Mesendoderm (in vitro differentiated cells): ENCODE data around the gene CTTNBP2.
A peak's percentile ranks its signal among the peaks of the same experiment; 100 is the strongest.

Source experiments
- DNase-seq: peaks from one replicate; pipeline ENCODE4 v3.0.0; 2013
- H2AK5ac ChIP-seq: 2 replicates; pipeline ENCODE4 v1.6.1; 2013; ENCODE audit warnings: low read length, inconsistent platforms
- H2BK120ac ChIP-seq: 2 replicates; pipeline ENCODE4 v1.6.1; 2013; ENCODE audit warnings: low read depth, mild to moderate bottlenecking, low read length, moderate library complexity, mixed read lengths
- H2BK15ac ChIP-seq: replicated peaks from 2 replicates; pipeline ENCODE4 v1.6.1; 2013; ENCODE audit warnings: low read depth, mild to moderate bottlenecking, moderate library complexity
- H2BK5ac ChIP-seq: 2 replicates; pipeline ENCODE4 v1.6.1; 2013; ENCODE audit warnings: low read length, inconsistent platforms
- H3K18ac ChIP-seq: 2 replicates; pipeline ENCODE4 v1.6.1; 2013; ENCODE audit warnings: mild to moderate bottlenecking, low read length, mixed read lengths
- H3K23ac ChIP-seq: one replicate; pipeline ENCODE4 v1.6.1; 2013; ENCODE audit warnings: low read length
- H3K27ac ChIP-seq: 2 replicates; pipeline ENCODE4 v1.5.1; 2013; ENCODE audit warnings: low read depth, mild to moderate bottlenecking, inconsistent platforms, low read length, moderate library complexity
- H3K27me3 ChIP-seq: 2 replicates; pipeline ENCODE4 v1.6.1; 2013; ENCODE audit warnings: low read length, control low read depth, mild to moderate bottlenecking, inconsistent platforms; ENCODE audit not compliant: insufficient read depth, poor library complexity
- H3K36me3 ChIP-seq: 2 replicates; pipeline ENCODE4 v1.6.1; 2013; ENCODE audit warnings: low read length, inconsistent platforms; ENCODE audit not compliant: control insufficient read depth, insufficient read depth
- H3K4ac ChIP-seq: one replicate; pipeline ENCODE4 v1.6.1; 2013; ENCODE audit warnings: low read depth, mild to moderate bottlenecking, low read length, moderate library complexity
- H3K4me1 ChIP-seq: 2 replicates; pipeline ENCODE4 v1.6.1; 2013; ENCODE audit warnings: low read depth, low read length, inconsistent platforms; ENCODE audit not compliant: control insufficient read depth
- H3K4me2 ChIP-seq: 2 replicates; pipeline ENCODE4 v1.6.1; 2013; ENCODE audit warnings: low read length
- H3K4me3 ChIP-seq: 2 replicates; pipeline ENCODE4 v1.5.1; 2013; ENCODE audit warnings: mild to moderate bottlenecking, low read length
- H3K56ac ChIP-seq: one replicate; pipeline ENCODE4 v1.6.1; 2013; ENCODE audit warnings: low read length
- H3K79me1 ChIP-seq: 2 replicates; pipeline ENCODE4 v1.6.1; 2013; ENCODE audit warnings: low read length, inconsistent platforms
- H3K79me2 ChIP-seq: 2 replicates; pipeline ENCODE4 v1.6.1; 2013; ENCODE audit warnings: mild to moderate bottlenecking, low read length; ENCODE audit not compliant: control insufficient read depth, insufficient read depth
- H3K9ac ChIP-seq: 2 replicates; pipeline ENCODE4 v1.6.1; 2013; ENCODE audit warnings: low read length, inconsistent platforms
- H4K5ac ChIP-seq: one replicate; pipeline ENCODE4 v1.6.1; 2013; ENCODE audit warnings: low read length
- H4K8ac ChIP-seq: one replicate; pipeline ENCODE4 v1.6.1; 2013; ENCODE audit warnings: low read depth, mild to moderate bottlenecking, control low read depth, low read length, moderate library complexity
- WGBS: extraction: QIAGEN DNeasy Blood & Tissue Kit; methylation state at CpG from one replicate; pipeline ENCODE4 v1.1.7; 2013; ENCODE audit warnings: low lambda C conversion rate, missing lambda C conversion rate; ENCODE audit not compliant: insufficient coverage; ENCODE audit errors: extremely low coverage; 5-methylcytosine and 5-hydroxymethylcytosine counted together

CTTNBP2 gene

DNA sequence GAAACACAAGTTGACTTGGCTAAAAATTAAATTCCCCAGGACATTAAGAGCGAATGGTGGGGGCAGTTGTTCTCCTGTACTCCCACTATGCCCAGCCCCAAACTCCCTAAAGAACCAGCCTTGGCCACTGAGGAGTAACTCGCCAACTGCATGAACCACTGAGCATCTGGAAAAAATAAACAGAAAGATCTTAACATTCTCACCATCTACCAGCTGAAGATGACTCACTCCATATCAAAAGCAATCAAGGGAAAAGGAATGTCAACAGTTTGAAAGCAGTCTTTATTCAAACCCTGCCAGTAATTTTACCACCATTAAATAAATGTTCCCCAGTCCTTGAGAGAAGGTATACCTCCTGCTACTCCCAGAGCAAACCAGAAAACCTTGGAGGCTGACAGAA is 45.4 kb downstream of the CTTNBP2 start:
- no CpG with 5 or more reads among the region's 2 CpGs for WGBS

DNA sequence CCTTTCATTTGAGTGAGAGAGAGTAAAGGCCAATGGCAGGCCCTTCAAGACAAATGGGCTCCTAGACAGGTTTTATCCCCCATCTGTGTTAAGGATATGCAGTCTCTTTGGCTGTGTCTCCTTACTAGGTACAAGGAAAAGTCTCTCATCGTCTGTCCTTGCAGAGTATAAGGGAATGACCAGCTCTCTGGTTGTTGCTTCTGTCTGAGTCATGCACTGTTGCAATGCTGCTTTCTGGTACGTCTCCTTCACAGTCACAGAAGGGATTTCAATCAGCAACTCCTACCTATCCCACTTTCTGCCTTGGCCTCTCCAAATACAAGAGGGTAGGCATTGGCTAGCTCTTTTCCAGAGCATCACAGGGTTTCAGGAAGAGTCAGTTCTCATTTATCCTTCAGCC is 48.1 kb downstream of the CTTNBP2 start:
- Histone ChIP-seq H2AK5ac (no peak overlapping the region), H3K23ac (no peak overlapping the region), H2BK5ac (no peak overlapping the region), H3K79me2 (no peaks in the 10 kb centered on the region), H3K9ac (no peak overlapping the region), H3K27me3 (no peaks in the 10 kb centered on the region), H3K4ac (no peak overlapping the region), H3K4me1 (no peaks in the 10 kb centered on the region), H4K8ac (no peak overlapping the region), H3K4me3 (no peak overlapping the region), H3K56ac (no peak overlapping the region), H3K27ac (no peak overlapping the region), H3K36me3 (no peaks in the 10 kb centered on the region), H3K18ac (no peak overlapping the region), H2BK120ac (no peak overlapping the region), H2BK15ac (no peak overlapping the region), H3K79me1 (no peaks in the 10 kb centered on the region), H3K4me2 (no peak overlapping the region), H4K5ac (no peak overlapping the region)
- DNase-seq: no peak
- no CpG with 5 or more reads among the region's 2 CpGs for WGBS

More for the DNA sequence above, 45.4 kb downstream of the CTTNBP2 start:
- Histone ChIP-seq H2BK120ac (no peak overlapping the region), H3K4me3 (no peak overlapping the region), H2BK5ac (no peak overlapping the region), H4K8ac (no peak overlapping the region), H3K4ac (no peak overlapping the region), H3K23ac (no peak overlapping the region), H3K9ac (no peak overlapping the region), H3K36me3 (no peaks in the 10 kb centered on the region), H2AK5ac (no peak overlapping the region), H2BK15ac (no peak overlapping the region), H3K27me3 (no peaks in the 10 kb centered on the region), H4K5ac (no peak overlapping the region), H3K79me2 (no peaks in the 10 kb centered on the region), H3K4me2 (no peak overlapping the region), H3K18ac (no peak overlapping the region), H3K56ac (no peak overlapping the region), H3K79me1 (no peaks in the 10 kb centered on the region), H3K4me1 (no peaks in the 10 kb centered on the region), H3K27ac (no peak overlapping the region)
- DNase-seq: peak; percentile 47

DNA sequence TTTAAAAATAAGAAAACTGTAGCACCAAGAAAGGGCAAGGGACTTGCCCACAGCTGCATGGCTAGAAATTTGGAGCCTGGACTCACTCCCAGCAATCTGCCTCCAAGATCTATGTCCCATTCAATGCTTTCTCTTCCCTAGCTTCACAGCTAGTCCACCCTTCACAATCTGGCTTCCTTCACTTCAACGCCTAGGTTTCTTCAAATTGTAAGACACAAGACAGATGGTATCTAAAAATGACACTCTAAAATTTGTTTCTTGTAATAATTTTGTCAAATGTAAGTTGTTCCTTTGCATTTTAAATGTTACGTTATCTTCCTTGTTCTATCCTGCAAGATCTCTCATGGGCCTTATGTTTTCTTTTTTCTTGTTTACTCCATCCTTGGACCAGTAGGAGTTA is 48.6 kb downstream of the CTTNBP2 start:
- no peak overlapping the region for H4K8ac ChIP-seq
- DNase-seq: no peak
- no peaks in the 10 kb centered on the region for H3K36me3 ChIP-seq
- H2AK5ac ChIP-seq: no peak overlapping the region
- H3K56ac ChIP-seq: no peak overlapping the region
- H2BK15ac ChIP-seq: no peak overlapping the region
- no peak overlapping the region for H3K27ac ChIP-seq
- no peak overlapping the region for H3K9ac ChIP-seq
- WGBS: no CpG with 5 or more reads among the region's 2 CpGs
- no peak overlapping the region for H2BK5ac ChIP-seq
- no peaks in the 10 kb centered on the region for H3K27me3 ChIP-seq
- H3K4me2 ChIP-seq: no peak overlapping the region
- no peak overlapping the region for H3K4me3 ChIP-seq
- no peak overlapping the region for H2BK120ac ChIP-seq
- H3K18ac ChIP-seq: no peak overlapping the region
- no peaks in the 10 kb centered on the region for H3K4me1 ChIP-seq
- no peak overlapping the region for H4K5ac ChIP-seq
- H3K79me1 ChIP-seq: no peaks in the 10 kb centered on the region
- no peak overlapping the region for H3K4ac ChIP-seq
- no peaks in the 10 kb centered on the region for H3K79me2 ChIP-seq
- no peak overlapping the region for H3K23ac ChIP-seq

DNA sequence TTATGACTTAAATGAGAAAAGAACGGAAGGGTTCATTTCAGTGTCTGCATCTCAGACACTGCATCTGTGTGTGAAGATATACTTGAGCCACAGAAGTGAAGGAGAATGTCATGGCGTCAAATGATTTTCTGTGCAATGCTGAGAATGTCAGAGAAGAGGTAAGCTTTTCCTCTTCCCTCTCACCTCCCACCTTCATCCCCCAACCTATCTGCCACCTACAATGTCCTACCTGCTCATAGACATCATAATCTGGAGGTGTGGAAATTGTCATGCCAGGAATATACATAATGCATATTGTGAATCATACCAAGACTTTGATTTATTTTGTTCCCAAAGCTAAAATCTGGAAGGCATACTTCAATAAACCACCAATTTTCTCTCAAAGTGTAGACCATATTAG is 53.7 kb downstream of the CTTNBP2 start:
- H3K27ac ChIP-seq: no peak overlapping the region
- no CpG with 5 or more reads among the region's 2 CpGs for WGBS

DNA sequence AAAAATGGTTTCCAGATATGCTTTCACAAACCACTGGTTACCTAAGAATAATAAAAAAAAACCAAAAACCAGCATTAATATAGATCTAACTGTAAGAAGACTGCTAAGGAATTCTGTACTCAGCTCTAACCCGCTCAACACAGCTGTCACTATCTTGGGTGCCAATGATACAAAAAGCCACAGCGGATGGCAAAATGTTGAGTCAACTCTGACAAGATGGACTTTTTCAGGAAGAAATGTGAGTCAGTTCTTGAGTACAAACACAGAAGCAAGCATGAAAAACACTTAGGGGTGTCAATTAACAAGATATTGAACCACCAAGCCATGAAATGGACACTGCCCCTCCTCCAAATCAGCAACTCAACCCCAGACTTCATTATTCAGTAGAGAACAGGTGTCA is 55.0 kb downstream of the CTTNBP2 start:
- Histone ChIP-seq H3K18ac (no peak overlapping the region), H3K79me1 (no peaks in the 10 kb centered on the region), H3K36me3 (no peaks in the 10 kb centered on the region), H3K4me3 (no peak overlapping the region), H4K5ac (no peak overlapping the region), H3K79me2 (no peaks in the 10 kb centered on the region), H2BK15ac (no peak overlapping the region), H3K27ac (no peak overlapping the region), H3K27me3 (no peaks in the 10 kb centered on the region), H3K56ac (no peak overlapping the region), H3K4me1 (peaks cover 2% of the 10 kb centered on the region), H3K4ac (no peak overlapping the region), H2BK120ac (no peak overlapping the region), H2AK5ac (no peak overlapping the region), H4K8ac (no peak overlapping the region), H3K4me2 (no peak overlapping the region), H3K23ac (no peak overlapping the region), H3K9ac (no peak overlapping the region), H2BK5ac (no peak overlapping the region)
- WGBS: no CpG with 5 or more reads among the region's 2 CpGs
- no peak for DNase-seq

More for the DNA sequence above, 53.7 kb downstream of the CTTNBP2 start:
- Histone ChIP-seq H2BK15ac (no peak overlapping the region), H3K27me3 (no peaks in the 10 kb centered on the region), H3K79me2 (no peaks in the 10 kb centered on the region), H2AK5ac (no peak overlapping the region), H4K5ac (no peak overlapping the region), H3K18ac (no peak overlapping the region), H2BK5ac (no peak overlapping the region), H3K4me2 (no peak overlapping the region), H3K79me1 (no peaks in the 10 kb centered on the region), H3K4me3 (no peak overlapping the region), H3K4ac (no peak overlapping the region), H2BK120ac (no peak overlapping the region), H4K8ac (no peak overlapping the region), H3K56ac (no peak overlapping the region), H3K36me3 (no peaks in the 10 kb centered on the region), H3K4me1 (peaks cover 2% of the 10 kb centered on the region), H3K23ac (no peak overlapping the region), H3K9ac (no peak overlapping the region)
- DNase-seq: no peak

DNA sequence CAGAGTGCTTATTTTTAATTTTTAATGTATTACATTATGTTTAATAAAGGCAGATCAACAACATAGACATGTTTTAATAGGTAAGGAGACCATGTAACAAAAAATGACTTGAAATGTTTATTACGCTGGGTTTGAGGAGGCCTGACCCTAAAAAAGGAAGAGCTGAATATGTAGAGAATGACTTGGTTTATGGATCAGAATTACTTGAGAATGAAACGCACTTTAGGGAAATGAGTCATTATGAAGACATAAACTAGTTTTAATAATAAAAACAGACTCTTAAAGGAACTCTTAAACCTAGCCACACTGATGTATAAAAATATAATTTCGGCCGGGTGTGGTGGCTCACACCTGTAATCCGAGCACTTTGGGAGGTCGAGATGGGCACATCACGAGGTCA is 56.5 kb downstream of the CTTNBP2 start:
- Histone ChIP-seq H4K5ac (no peak overlapping the region), H3K4me3 (no peak overlapping the region), H2BK15ac (no peak overlapping the region), H3K27me3 (no peaks in the 10 kb centered on the region), H4K8ac (no peak overlapping the region), H2BK120ac (no peak overlapping the region), H3K9ac (no peak overlapping the region), H3K36me3 (no peaks in the 10 kb centered on the region), H3K79me1 (no peaks in the 10 kb centered on the region), H3K4me1 (peaks cover 2% of the 10 kb centered on the region), H3K4ac (no peak overlapping the region), H2BK5ac (no peak overlapping the region), H3K23ac (no peak overlapping the region), H3K4me2 (no peak overlapping the region), H2AK5ac (no peak overlapping the region), H3K79me2 (no peaks in the 10 kb centered on the region), H3K27ac (no peak overlapping the region), H3K18ac (no peak overlapping the region), H3K56ac (no peak overlapping the region)
- no CpG with 5 or more reads among the region's 7 CpGs for whole genome bisulfite sequencing
- no peak for DNase-seq
